NCI-H2107 treated with DMSO at 0.1 percent for 48 hours (cell line): ENCODE results near the gene CMIP.

Experiments used
- DNase-seq: peaks from one replicate; lab custom pipeline; 2025; ENCODE audit not compliant: unreplicated experiment; lab: John Stamatoyannopoulos, UW

The CMIP gene

GRCh38 chr16:81458827-81459598 is 14.4 kb downstream of the CMIP start:
- no peak for DNase-seq

GRCh38 chr16:81460075-81460474 is 15.5 kb downstream of the CMIP start:
- no peak for DNase-seq

GRCh38 chr16:81461243-81461642 is 16.6 kb downstream of the CMIP start:
- DNase-seq, result no peak

GRCh38 chr16:81461766-81462165 is 17.2 kb downstream of the CMIP start:
- no peak for DNase-seq

- DNase-seq, result no peak
These were observed 18.1 kb downstream of the CMIP start for GRCh38 chr16:81462683-81463082.

- DNase-seq, result no peak
These were observed 18.8 kb downstream of the CMIP start for GRCh38 chr16:81463296-81463890.

- no peak for DNase-seq
These were observed 19.7 kb downstream of the CMIP start for GRCh38 chr16:81464279-81464678.

- DNase-seq, result no peak
These were observed 20.9 kb downstream of the CMIP start for GRCh38 chr16:81465375-81465943.

- DNase-seq, result no peak
These were observed 21.9 kb downstream of the CMIP start for GRCh38 chr16:81466356-81466980.

GRCh38 chr16:81467072-81467471 is 22.5 kb downstream of the CMIP start:
- DNase-seq, result no peak

GRCh38 chr16:81467815-81468214 is 23.2 kb downstream of the CMIP start:
- no peak for DNase-seq

- no peak for DNase-seq
These were observed 23.8 kb downstream of the CMIP start for GRCh38 chr16:81468269-81468902.

GRCh38 chr16:81469183-81469677 is 24.6 kb downstream of the CMIP start:
- no peak for DNase-seq

- no peak for DNase-seq
These were observed 25.3 kb downstream of the CMIP start for GRCh38 chr16:81469710-81470535.

GRCh38 chr16:81470796-81471636 is 26.4 kb downstream of the CMIP start:
- no peak for DNase-seq

- no peak for DNase-seq
These were observed 27.3 kb downstream of the CMIP start for GRCh38 chr16:81471882-81472281.

GRCh38 chr16:81472391-81472790 is 27.8 kb downstream of the CMIP start:
- DNase-seq, result no peak

- no peak for DNase-seq
These were observed 28.5 kb downstream of the CMIP start for GRCh38 chr16:81473066-81473488.

GRCh38 chr16:81473558-81473957 is 28.9 kb downstream of the CMIP start:
- no peak for DNase-seq
